ENCODE results near the gene MYCBPAP.

Gene MYCBPAP

DNA sequence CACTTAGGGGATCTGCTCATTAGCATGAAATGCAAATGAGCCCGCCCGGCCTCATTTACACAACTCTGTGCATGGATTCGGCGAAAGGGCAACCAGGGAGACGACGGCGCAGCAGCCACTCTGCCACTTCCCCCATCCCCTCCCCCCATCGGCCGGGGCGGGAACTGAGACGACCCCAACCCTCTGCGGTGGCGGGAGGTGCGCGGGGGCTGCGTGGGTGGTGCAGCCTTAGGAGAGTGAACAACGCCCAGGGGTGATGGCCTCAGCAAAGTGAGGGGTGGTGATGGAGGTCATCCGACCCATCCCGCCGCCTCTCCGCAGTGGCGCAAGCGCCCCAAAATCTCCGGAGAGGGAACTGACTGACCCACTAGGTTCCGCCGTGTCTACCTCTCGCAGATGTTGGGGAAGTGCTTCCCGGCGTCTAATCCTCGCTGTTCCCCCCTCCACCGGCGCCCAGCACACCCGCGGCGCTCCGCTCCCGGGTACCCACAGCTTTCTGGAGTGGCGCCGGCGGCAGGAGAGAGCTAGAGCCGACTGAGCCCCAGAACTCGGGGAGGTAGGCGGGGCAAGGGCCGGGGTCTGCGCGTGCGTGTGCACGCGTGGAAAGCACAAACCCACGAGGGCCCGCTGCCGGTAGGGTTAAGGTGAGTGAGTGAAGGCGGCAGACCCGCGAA is 50.8 kb downstream of the MYCBPAP start:
- Mint-ChIP-seq H3K9me3 (no peaks in the 10 kb centered on the region), H3K27me3 (peaks cover 67% of the 10 kb centered on the region), H3K27ac (peak overlapping the region; percentile 16), H3K36me3 (ENCODE audit: low read depth) (peaks cover 26% of the 10 kb centered on the region), H3K4me3 (peak overlapping the region; percentile 76), H3K4me1 (ENCODE audit: low read depth) (peaks cover 24% of the 10 kb centered on the region)
- intact Hi-C loops (cut with micrococcal nuclease), result no loop called here

DNA sequence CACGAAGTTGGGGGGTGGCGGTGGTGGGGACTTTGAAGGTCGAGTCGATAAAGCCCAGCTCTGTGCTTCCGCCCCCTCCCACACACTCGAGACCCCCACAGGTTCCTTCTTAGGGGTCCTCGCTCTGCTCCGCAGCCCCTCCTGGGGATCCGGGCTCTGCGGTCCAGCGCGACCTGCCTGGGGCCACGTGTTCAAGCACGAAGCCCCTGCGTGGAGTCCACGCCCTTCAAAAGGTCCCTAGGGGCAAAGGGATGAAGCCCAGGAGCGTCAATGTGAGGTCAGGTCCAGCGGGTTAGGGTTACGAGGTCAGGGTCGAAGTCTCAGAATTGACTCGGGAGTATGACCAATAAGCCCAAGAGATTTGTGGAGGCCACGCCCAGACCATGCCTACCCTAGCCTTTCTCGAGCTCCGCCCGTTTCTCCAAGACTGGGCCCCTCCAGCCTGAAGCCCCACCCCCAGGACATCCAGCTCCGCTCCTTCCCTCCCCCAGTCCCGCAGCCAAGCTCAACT is 51.5 kb downstream of the MYCBPAP start:
- H3K27me3 Mint-ChIP-seq, result peaks cover 73% of the 10 kb centered on the region
- peaks cover 27% of the 10 kb centered on the region for H3K4me1 Mint-ChIP-seq (ENCODE audit: low read depth)
- peak overlapping the region; percentile 16 for H3K27ac Mint-ChIP-seq
- peak overlapping the region; percentile 76 for H3K4me3 Mint-ChIP-seq
- peaks cover 20% of the 10 kb centered on the region for H3K36me3 Mint-ChIP-seq (ENCODE audit: low read depth)
- H3K9me3 Mint-ChIP-seq, result no peaks in the 10 kb centered on the region
- intact Hi-C loops (cut with micrococcal nuclease), result loop anchor here (5.0 kb wide), 1 partner anchor 63 kb away; no protein-coding TSS in a partner anchor

DNA sequence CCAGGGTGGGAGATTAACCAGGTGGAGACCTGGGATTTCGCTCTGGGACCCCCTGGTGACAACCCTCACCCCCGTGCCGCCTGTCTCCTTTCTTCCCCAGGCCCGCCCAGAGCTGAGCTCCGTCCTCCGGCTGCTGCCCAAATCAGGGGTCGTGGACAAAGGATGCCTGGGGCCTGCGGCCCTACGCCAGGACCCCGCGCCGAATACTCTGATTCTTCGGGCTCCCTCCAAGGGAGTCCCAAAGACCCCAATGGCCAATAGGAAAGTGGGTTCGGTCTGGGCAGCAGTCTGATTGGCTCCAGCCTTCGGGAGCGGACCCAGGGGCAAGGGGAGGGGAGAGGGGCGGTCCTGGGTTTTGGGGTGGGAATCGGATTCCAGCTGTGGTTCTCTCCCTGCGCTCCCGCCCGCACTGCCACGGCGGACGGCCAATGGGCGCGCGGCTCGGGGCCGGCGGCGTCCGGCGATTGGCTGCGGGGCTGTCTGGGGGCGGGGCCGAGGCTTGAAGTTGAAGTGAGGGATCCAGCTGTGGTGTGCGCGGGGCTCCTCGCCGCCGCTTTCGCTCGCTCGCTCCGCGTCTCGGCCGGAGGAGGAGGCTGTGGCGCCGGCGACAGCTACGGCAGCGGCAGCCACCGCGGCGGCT is 52.1 kb downstream of the MYCBPAP start, which contains the start of gene CACNA1G:
Gene CACNA1G (plus strand): TSS at position 531 of the 640 bp plus-strand sequence. CDS start 745 bp downstream, outside the sequence.
- peak within 1 kb of the TSS; percentile 16 for H3K27ac Mint-ChIP-seq
- intact Hi-C loops (cut with micrococcal nuclease), result loop anchor here (5.0 kb wide), 1 partner anchor 62 kb away; no protein-coding TSS in a partner anchor
- peaks cover 79% of the 10 kb centered on the region for H3K27me3 Mint-ChIP-seq
- H3K9me3 Mint-ChIP-seq, result no peaks in the 10 kb centered on the region
- H3K4me1 Mint-ChIP-seq (ENCODE audit: low read depth), result peaks cover 33% of the 10 kb centered on the region
- peak within 1 kb of the TSS; percentile 76 for H3K4me3 Mint-ChIP-seq
- peaks cover 14% of the 10 kb centered on the region for H3K36me3 Mint-ChIP-seq (ENCODE audit: low read depth)

DNA sequence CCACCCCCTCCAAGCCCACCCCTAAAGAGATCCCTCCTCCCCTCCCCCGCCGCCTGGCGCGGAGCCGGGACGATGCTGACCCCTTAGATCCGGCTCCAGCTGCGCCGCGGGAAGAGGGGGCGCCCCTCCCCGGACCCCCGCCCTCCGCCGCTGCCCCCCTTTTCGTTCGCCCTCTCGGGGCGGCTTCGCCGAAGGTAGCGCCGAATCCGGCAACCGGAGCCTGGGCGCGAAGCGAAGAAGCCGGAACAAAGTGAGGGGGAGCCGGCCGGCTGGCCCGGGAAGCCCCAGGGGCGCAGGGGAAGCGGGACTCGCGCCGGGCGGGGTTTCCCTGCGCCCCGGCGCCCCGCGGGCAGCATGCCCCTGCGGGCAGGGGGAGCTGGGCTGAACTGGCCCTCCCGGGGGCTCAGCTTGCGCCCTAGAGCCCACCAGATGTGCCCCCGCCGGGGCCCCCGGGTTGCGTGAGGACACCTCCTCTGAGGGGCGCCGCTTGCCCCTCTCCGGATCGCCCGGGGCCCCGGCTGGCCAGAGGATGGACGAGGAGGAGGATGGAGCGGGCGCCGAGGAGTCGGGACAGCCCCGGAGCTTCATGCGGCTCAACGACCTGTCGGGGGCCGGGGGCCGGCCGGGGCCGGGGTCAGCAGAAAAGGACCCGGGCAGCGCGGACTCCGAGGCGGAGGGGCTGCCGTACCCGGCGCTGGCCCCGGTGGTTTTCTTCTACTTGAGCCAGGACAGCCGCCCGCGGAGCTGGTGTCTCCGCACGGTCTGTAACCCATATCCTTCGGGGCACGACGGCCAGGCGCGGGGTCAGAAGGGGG is 52.9 kb downstream of the MYCBPAP start:
- peaks cover 87% of the 10 kb centered on the region for H3K27me3 Mint-ChIP-seq
- peaks cover 38% of the 10 kb centered on the region for H3K4me1 Mint-ChIP-seq (ENCODE audit: low read depth)
- intact Hi-C loops (cut with micrococcal nuclease), result loop anchor here (5.0 kb wide), 1 partner anchor 61 kb away; no protein-coding TSS in a partner anchor
- H3K4me3 Mint-ChIP-seq, result peak overlapping the region; percentile 76
- no peak overlapping the region for H3K27ac Mint-ChIP-seq
- no peaks in the 10 kb centered on the region for H3K9me3 Mint-ChIP-seq
- peaks cover 6% of the 10 kb centered on the region for H3K36me3 Mint-ChIP-seq (ENCODE audit: low read depth)

DNA sequence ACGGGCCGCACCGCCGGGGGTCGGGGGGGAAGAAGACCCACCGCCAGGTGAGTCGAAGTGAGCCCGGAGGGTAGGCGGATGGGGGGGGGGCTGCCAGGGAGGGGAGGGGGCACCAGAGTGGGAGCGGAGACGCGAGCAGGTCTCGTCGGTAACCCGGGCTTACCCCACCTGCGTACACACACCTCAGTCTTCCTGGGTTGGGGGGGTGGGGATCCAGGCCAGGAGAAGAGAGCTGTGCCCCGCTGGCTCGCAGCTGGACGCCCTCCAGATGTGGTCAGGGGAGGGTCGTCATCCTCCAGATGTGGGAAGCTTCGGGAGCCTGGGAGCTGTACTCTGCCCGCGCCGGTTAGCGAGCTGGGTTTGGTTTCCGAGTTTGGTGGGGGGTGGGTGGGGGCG is 53.5 kb downstream of the MYCBPAP start:
- H3K9me3 Mint-ChIP-seq, result no peaks in the 10 kb centered on the region
- H3K27ac Mint-ChIP-seq, result no peak overlapping the region
- intact Hi-C loops (cut with micrococcal nuclease), result loop anchor here (5.0 kb wide), 1 partner anchor 61 kb away; no protein-coding TSS in a partner anchor
- H3K4me3 Mint-ChIP-seq, result no peak overlapping the region
- peaks cover 38% of the 10 kb centered on the region for H3K4me1 Mint-ChIP-seq (ENCODE audit: low read depth)
- peaks cover 89% of the 10 kb centered on the region for H3K27me3 Mint-ChIP-seq
- peaks cover under 1% of the 10 kb centered on the region for H3K36me3 Mint-ChIP-seq (ENCODE audit: low read depth)

DNA sequence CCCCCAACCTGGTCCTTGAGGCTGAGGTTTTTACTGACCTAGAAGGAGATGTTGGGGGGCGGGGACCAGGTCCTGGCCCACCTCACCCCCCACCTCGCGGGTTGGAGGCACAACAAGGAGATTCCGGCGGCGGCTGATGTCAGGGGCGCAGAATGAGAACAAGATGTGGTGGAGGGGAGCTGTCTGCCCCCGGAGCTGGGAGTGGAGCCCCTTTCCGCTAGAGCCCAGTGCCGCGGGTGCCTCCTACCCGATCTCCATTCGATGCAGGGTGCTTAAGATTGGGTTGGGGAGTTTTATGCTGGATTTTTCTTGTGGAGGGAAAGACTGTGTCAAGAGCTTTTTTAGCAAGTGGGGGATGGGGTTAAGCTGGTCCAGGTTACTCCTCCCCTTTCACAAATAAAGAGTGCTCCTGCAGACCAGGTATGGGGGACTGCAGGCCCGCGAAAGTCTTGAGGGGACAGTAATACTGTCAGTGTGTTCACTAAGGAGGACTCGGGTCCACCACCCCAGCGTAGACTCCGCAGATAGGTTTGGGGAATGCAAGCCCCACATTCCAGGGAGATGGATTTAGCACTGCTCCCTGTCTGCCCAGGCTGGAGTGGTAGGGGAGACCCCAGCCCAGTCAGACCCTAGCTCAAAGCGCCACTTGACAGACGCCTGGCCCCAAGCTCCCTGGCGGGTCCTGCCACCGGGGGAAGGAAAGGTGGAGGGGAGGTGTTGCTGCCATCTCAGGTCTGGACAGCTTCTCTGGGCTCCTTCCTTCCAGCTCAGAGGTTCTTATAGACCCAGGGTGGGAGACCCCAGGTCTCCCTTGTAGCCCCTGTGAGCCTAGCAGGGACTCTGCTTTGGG is 54.2 kb downstream of the MYCBPAP start:
- H3K27ac Mint-ChIP-seq, result no peak overlapping the region
- no peaks in the 10 kb centered on the region for H3K36me3 Mint-ChIP-seq (ENCODE audit: low read depth)
- intact Hi-C loops (cut with micrococcal nuclease), result loop anchor here (5.0 kb wide), 1 partner anchor 60 kb away; no protein-coding TSS in a partner anchor
- no peaks in the 10 kb centered on the region for H3K9me3 Mint-ChIP-seq
- no peak overlapping the region for H3K4me3 Mint-ChIP-seq
- H3K4me1 Mint-ChIP-seq (ENCODE audit: low read depth), result peaks cover 38% of the 10 kb centered on the region
- H3K27me3 Mint-ChIP-seq, result peaks cover 90% of the 10 kb centered on the region

DNA sequence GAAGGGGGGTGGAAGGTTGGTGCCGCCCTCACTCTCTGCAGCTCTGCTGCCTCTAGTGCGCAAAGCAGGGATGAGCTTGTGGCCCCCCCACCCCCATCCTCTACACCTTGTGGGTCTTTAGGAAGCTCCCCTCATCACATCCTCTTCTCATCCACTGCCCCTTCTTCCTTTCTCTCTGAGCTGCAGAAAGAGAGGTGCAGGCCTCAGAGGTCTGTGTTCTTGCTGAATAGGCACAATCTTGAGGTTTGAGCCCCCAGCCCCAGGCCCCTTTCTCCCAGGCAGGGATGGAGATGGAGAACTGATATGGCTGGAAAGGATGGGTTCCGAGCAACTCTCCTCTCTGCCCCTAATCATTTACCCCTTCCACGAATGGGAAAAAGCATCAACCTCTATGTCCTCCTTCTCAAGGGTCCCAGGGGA is 54.9 kb downstream of the MYCBPAP start:
- Mint-ChIP-seq H3K4me3 (no peak overlapping the region), H3K9me3 (no peaks in the 10 kb centered on the region)
- intact Hi-C loops (cut with micrococcal nuclease), result loop anchor here (5.0 kb wide), 1 partner anchor 59 kb away; no protein-coding TSS in a partner anchor

DNA sequence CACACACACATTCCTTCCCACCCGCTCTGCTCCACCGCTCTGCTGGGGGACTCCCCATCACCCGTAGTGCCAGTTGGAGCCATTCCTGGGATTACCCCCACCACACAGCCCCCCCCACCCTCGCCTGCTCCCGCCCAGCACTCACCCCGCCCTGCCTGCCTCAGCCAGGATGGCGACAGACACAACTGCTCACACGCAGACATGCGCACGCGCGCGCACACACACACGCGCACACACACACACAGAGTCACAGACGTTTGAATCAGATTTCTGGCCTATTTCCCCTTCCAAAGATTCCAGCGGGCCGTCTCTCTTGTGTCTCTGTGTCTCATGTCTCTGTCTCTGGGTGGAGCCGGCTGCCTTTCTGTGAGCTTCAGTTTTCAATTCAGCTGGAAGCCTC is 56.7 kb downstream of the MYCBPAP start:
- intact Hi-C loops (cut with micrococcal nuclease), result loop anchor here (5.0 kb wide), 1 partner anchor 57 kb away; no protein-coding TSS in a partner anchor
- Mint-ChIP-seq H3K4me3 (no peak overlapping the region), H3K9me3 (no peaks in the 10 kb centered on the region), H3K36me3 (ENCODE audit: low read depth) (no peaks in the 10 kb centered on the region), H3K27me3 (peaks cover 81% of the 10 kb centered on the region), H3K4me1 (ENCODE audit: low read depth) (peaks cover 30% of the 10 kb centered on the region), H3K27ac (no peak overlapping the region)

More for the DNA sequence above, 54.9 kb downstream of the MYCBPAP start:
- H3K36me3 Mint-ChIP-seq (ENCODE audit: low read depth), result no peaks in the 10 kb centered on the region
- peaks cover 93% of the 10 kb centered on the region for H3K27me3 Mint-ChIP-seq
- H3K27ac Mint-ChIP-seq, result no peak overlapping the region
- peaks cover 42% of the 10 kb centered on the region for H3K4me1 Mint-ChIP-seq (ENCODE audit: low read depth)

DNA sequence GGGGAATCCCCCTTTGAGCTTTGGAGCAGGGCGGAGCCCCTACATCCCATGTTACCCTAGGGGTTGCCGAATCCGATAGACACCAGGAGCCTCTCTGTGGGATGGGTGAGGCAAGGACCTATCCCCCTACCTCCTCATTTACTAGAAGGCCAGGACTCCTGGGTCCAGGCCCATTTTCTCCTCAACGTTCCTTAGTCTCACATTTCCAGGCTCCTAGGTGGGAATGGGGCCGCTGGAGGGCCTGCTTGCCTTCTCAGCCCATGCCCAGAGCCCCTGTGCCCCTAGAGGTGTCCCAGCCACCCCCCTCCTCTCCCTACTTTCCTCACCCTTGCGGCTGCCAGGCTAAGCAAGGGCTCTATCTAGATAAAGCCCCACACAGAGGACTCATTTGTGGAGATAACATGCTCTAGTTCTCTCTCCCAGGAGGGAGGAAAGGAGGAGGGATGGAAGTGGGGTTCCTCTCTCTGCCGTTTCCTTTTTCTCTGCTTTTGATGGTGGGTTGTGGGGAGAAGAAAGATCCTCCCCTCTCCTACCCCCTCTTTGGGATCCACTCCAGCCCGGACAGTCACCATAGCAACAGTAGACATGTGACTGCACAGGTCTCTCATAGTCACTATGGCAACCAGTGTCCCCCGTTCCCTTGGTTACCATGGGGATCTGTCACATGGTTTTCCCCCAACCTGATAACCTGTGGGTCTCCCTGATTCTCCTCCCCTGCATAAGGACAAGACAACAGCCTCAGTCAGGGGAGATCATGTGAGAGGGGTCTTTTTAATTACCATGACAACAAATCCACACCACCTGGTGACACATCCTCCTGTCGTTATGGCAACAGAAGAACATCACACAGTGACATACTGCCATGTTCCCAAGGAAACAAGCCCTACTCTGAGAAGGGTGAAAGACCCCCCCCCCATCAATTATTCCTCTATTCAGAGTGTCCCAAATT is 57.4 kb downstream of the MYCBPAP start:
- H3K27me3 Mint-ChIP-seq, result peaks cover 83% of the 10 kb centered on the region
- no peaks in the 10 kb centered on the region for H3K36me3 Mint-ChIP-seq (ENCODE audit: low read depth)
- intact Hi-C loops (cut with micrococcal nuclease), result no loop called here
- peaks cover 25% of the 10 kb centered on the region for H3K4me1 Mint-ChIP-seq (ENCODE audit: low read depth)
- peak overlapping the region; percentile 10 for H3K27ac Mint-ChIP-seq
- H3K9me3 Mint-ChIP-seq, result no peaks in the 10 kb centered on the region
- no peak overlapping the region for H3K4me3 Mint-ChIP-seq

DNA sequence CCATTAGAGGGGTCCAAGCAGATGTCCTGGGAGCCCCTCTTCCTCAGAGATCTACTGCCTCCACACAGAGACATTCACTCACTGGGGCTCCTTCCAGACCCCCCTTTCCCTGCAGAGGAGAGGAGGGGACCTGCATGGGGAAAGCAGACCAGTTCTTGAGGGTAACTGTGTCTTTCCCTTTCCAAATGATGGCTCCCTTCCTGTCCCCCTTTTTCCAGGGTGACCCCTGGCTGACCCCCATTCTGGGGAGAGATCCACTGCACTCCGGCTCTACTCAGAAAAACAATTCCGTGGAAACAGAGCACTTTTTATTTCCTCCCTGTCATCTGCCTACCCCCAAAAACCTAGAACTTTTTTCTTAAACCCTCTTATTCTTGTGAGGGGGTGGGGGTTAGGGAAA is 58.6 kb downstream of the MYCBPAP start:
- intact Hi-C loops (cut with micrococcal nuclease), result no loop called here
- H3K4me3 Mint-ChIP-seq, result no peak overlapping the region
- no peak overlapping the region for H3K27ac Mint-ChIP-seq
- H3K9me3 Mint-ChIP-seq, result no peaks in the 10 kb centered on the region
- no peaks in the 10 kb centered on the region for H3K36me3 Mint-ChIP-seq (ENCODE audit: low read depth)
- peaks cover 25% of the 10 kb centered on the region for H3K4me1 Mint-ChIP-seq (ENCODE audit: low read depth)
- H3K27me3 Mint-ChIP-seq, result peaks cover 85% of the 10 kb centered on the region

DNA sequence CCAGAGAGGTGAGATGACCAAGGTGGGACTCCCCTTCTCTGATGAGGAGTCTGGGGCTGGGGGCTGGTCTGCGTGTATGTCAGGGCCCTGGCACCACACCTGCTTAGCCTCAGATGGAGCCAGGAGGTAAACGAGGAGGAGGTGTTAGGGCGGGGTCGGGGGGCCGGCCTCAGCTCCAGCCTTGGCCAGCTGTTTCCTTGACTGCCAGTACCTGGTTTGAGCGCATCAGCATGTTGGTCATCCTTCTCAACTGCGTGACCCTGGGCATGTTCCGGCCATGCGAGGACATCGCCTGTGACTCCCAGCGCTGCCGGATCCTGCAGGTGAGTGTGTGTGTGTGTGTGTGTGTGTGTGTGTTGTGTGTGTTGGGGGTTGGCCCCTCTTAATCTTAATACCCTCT is 60.4 kb downstream of the MYCBPAP start:
- Mint-ChIP-seq H3K9me3 (no peaks in the 10 kb centered on the region), H3K27ac (no peak overlapping the region), H3K4me3 (no peak overlapping the region), H3K27me3 (peaks cover 74% of the 10 kb centered on the region), H3K36me3 (ENCODE audit: low read depth) (no peaks in the 10 kb centered on the region), H3K4me1 (ENCODE audit: low read depth) (peaks cover 19% of the 10 kb centered on the region)
- intact Hi-C loops (cut with micrococcal nuclease), result no loop called here

DNA sequence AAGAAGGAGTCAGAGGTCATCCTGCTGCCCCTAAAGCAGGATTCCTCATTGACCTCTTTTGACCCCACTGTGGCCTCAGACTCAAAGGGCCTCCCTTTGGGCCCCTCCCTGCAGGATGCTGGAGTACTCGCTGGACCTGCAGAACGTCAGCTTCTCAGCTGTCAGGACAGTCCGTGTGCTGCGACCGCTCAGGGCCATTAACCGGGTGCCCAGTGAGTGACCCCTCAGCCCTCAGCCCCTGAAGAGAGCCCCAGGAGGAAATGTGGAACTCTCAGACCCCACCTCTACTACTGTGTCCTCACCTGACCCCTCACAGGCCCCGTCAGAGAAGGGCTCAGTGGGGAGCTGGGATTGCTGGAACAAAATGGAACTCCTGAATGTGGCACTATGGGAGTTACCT is 61.4 kb downstream of the MYCBPAP start:
- H3K9me3 Mint-ChIP-seq, result no peaks in the 10 kb centered on the region
- no peaks in the 10 kb centered on the region for H3K36me3 Mint-ChIP-seq (ENCODE audit: low read depth)
- peaks cover 69% of the 10 kb centered on the region for H3K27me3 Mint-ChIP-seq
- peaks cover 21% of the 10 kb centered on the region for H3K4me1 Mint-ChIP-seq (ENCODE audit: low read depth)
- H3K27ac Mint-ChIP-seq, result no peak overlapping the region
- intact Hi-C loops (cut with micrococcal nuclease), result no loop called here
- H3K4me3 Mint-ChIP-seq, result no peak overlapping the region

All from dendritic cell treated with granulocyte-macrophage colony-stimulating factor and Interleukin-4, amounts not matched to agents 40 ng/mL and 50 ng/mL, for 4 days (primary cell).